ENCODE data around the gene AQP12A.
"Not testable (repeated sequence)": the region's sequence is repeated elsewhere in the genome, so short reads cannot be mapped to it uniquely, and the experiment has no call there.

AQP12A gene

GRCh38 chr2:240647503-240648154 is 44.0 kb upstream of the AQP12A start:
- H3K4me3 ChIP-seq (ENCODE audit: low read length), result no peak overlapping the region
- H3K4me1 ChIP-seq (ENCODE audit: insufficient read depth, low read length), result no peaks in the 10 kb centered on the region
- H3K36me3 ChIP-seq (ENCODE audit: insufficient read depth, low read length), result no peaks in the 10 kb centered on the region
- peaks cover 37% of the 10 kb centered on the region for H3K27me3 ChIP-seq (ENCODE audit: insufficient read depth, low read length)
- peaks cover 7% of the 10 kb centered on the region for H3K9me3 ChIP-seq (ENCODE audit: low read length)
- H2AFZ ChIP-seq (ENCODE audit: low read depth, low read length), result no peak overlapping the region

GRCh38 chr2:240648155-240648649 is 43.5 kb upstream of the AQP12A start:
- Histone ChIP-seq H3K36me3 (ENCODE audit: insufficient read depth, low read length) (no peaks in the 10 kb centered on the region), H3K27me3 (ENCODE audit: insufficient read depth, low read length) (peaks cover 37% of the 10 kb centered on the region), H3K4me3 (ENCODE audit: low read length) (no peak overlapping the region), H2AFZ (ENCODE audit: low read depth, low read length) (no peak overlapping the region), H3K9me3 (ENCODE audit: low read length) (peaks cover 7% of the 10 kb centered on the region), H3K4me1 (ENCODE audit: insufficient read depth, low read length) (no peaks in the 10 kb centered on the region)

- peaks cover 7% of the 10 kb centered on the region for H3K9me3 ChIP-seq (ENCODE audit: low read length)
- H3K36me3 ChIP-seq (ENCODE audit: insufficient read depth, low read length), result no peaks in the 10 kb centered on the region
- H3K27me3 ChIP-seq (ENCODE audit: insufficient read depth, low read length), result peaks cover 37% of the 10 kb centered on the region
- no peak overlapping the region for H3K4me3 ChIP-seq (ENCODE audit: low read length)
- H2AFZ ChIP-seq (ENCODE audit: low read depth, low read length), result no peak overlapping the region
- H3K4me1 ChIP-seq (ENCODE audit: insufficient read depth, low read length), result no peaks in the 10 kb centered on the region
Observed at GRCh38 chr2:240648650-240649275, 42.9 kb upstream of the AQP12A start.

- Histone ChIP-seq H2AFZ (ENCODE audit: low read depth, low read length) (no peak overlapping the region), H3K4me1 (ENCODE audit: insufficient read depth, low read length) (no peaks in the 10 kb centered on the region), H3K36me3 (ENCODE audit: insufficient read depth, low read length) (no peaks in the 10 kb centered on the region), H3K9me3 (ENCODE audit: low read length) (peaks cover 7% of the 10 kb centered on the region), H3K27me3 (ENCODE audit: insufficient read depth, low read length) (peaks cover 37% of the 10 kb centered on the region), H3K4me3 (ENCODE audit: low read length) (no peak overlapping the region)
Observed at GRCh38 chr2:240649331-240649730, 42.3 kb upstream of the AQP12A start.

- Histone ChIP-seq H3K4me3 (ENCODE audit: low read length) (no peak overlapping the region), H3K9me3 (ENCODE audit: low read length) (peaks cover 4% of the 10 kb centered on the region), H3K36me3 (ENCODE audit: insufficient read depth, low read length) (no peaks in the 10 kb centered on the region), H3K4me1 (ENCODE audit: insufficient read depth, low read length) (no peaks in the 10 kb centered on the region), H3K27me3 (ENCODE audit: insufficient read depth, low read length) (peaks cover 37% of the 10 kb centered on the region), H2AFZ (ENCODE audit: low read depth, low read length) (no peak overlapping the region)
Observed at GRCh38 chr2:240650254-240650965, 41.3 kb upstream of the AQP12A start.

GRCh38 chr2:240651185-240651584 is 40.5 kb upstream of the AQP12A start:
- peaks cover 34% of the 10 kb centered on the region for H3K27me3 ChIP-seq (ENCODE audit: insufficient read depth, low read length)
- no peaks in the 10 kb centered on the region for H3K4me1 ChIP-seq (ENCODE audit: insufficient read depth, low read length)
- H3K36me3 ChIP-seq (ENCODE audit: insufficient read depth, low read length), result no peaks in the 10 kb centered on the region
- H3K4me3 ChIP-seq (ENCODE audit: low read length), result no peak overlapping the region
- H2AFZ ChIP-seq (ENCODE audit: low read depth, low read length), result no peak overlapping the region
- peaks cover 4% of the 10 kb centered on the region for H3K9me3 ChIP-seq (ENCODE audit: low read length)

GRCh38 chr2:240655931-240656886 is 35.5 kb upstream of the AQP12A start:
- H3K9me3 ChIP-seq (ENCODE audit: low read length), result peaks cover 3% of the 10 kb centered on the region
- H3K4me3 ChIP-seq (ENCODE audit: low read length), result no peak overlapping the region
- no peak overlapping the region for H2AFZ ChIP-seq (ENCODE audit: low read depth, low read length)
- peaks cover 3% of the 10 kb centered on the region for H3K27me3 ChIP-seq (ENCODE audit: insufficient read depth, low read length)
- H3K4me1 ChIP-seq (ENCODE audit: insufficient read depth, low read length), result no peaks in the 10 kb centered on the region
- H3K36me3 ChIP-seq (ENCODE audit: insufficient read depth, low read length), result no peaks in the 10 kb centered on the region

- H3K27me3 ChIP-seq (ENCODE audit: insufficient read depth, low read length); H3K9me3 ChIP-seq (ENCODE audit: low read length); H3K4me1 ChIP-seq (ENCODE audit: insufficient read depth, low read length); H3K4me3 ChIP-seq (ENCODE audit: low read length); H3K36me3 ChIP-seq (ENCODE audit: insufficient read depth, low read length); H2AFZ ChIP-seq (ENCODE audit: low read depth, low read length): not testable (repeated sequence)
Observed at GRCh38 chr2:240659883-240660282, 31.8 kb upstream of the AQP12A start.

- H3K4me3 ChIP-seq (ENCODE audit: low read length), result no peak overlapping the region
- no peak overlapping the region for H2AFZ ChIP-seq (ENCODE audit: low read depth, low read length)
- H3K36me3 ChIP-seq (ENCODE audit: insufficient read depth, low read length), result no peaks in the 10 kb centered on the region
- no peaks in the 10 kb centered on the region for H3K9me3 ChIP-seq (ENCODE audit: low read length)
- H3K4me1 ChIP-seq (ENCODE audit: insufficient read depth, low read length), result no peaks in the 10 kb centered on the region
- peaks cover 2% of the 10 kb centered on the region for H3K27me3 ChIP-seq (ENCODE audit: insufficient read depth, low read length)
Observed at GRCh38 chr2:240662681-240663080, 29.0 kb upstream of the AQP12A start.

GRCh38 chr2:240663546-240664190 is 28.0 kb upstream of the AQP12A start:
- H3K4me1 ChIP-seq (ENCODE audit: insufficient read depth, low read length), result no peaks in the 10 kb centered on the region
- no peaks in the 10 kb centered on the region for H3K36me3 ChIP-seq (ENCODE audit: insufficient read depth, low read length)
- no peak overlapping the region for H3K4me3 ChIP-seq (ENCODE audit: low read length)
- no peaks in the 10 kb centered on the region for H3K9me3 ChIP-seq (ENCODE audit: low read length)
- H2AFZ ChIP-seq (ENCODE audit: low read depth, low read length), result no peak overlapping the region
- H3K27me3 ChIP-seq (ENCODE audit: insufficient read depth, low read length), result peaks cover 2% of the 10 kb centered on the region

- Histone ChIP-seq H3K36me3 (ENCODE audit: insufficient read depth, low read length) (no peaks in the 10 kb centered on the region), H3K9me3 (ENCODE audit: low read length) (no peaks in the 10 kb centered on the region)
Observed at GRCh38 chr2:240664622-240665021, 27.0 kb upstream of the AQP12A start.

GRCh38 chr2:240670402-240670801 is 21.3 kb upstream of the AQP12A start:
- H3K4me1 ChIP-seq (ENCODE audit: insufficient read depth, low read length), result peaks cover 3% of the 10 kb centered on the region
- H2AFZ ChIP-seq (ENCODE audit: low read depth, low read length), result no peak overlapping the region
- H3K27me3 ChIP-seq (ENCODE audit: insufficient read depth, low read length), result peaks cover 12% of the 10 kb centered on the region
- no peaks in the 10 kb centered on the region for H3K9me3 ChIP-seq (ENCODE audit: low read length)
- no peaks in the 10 kb centered on the region for H3K36me3 ChIP-seq (ENCODE audit: insufficient read depth, low read length)
- no peak overlapping the region for H3K4me3 ChIP-seq (ENCODE audit: low read length)

More at GRCh38 chr2:240664622-240665021, 27.0 kb upstream of the AQP12A start:
- Histone ChIP-seq H3K4me3 (ENCODE audit: low read length) (no peak overlapping the region), H3K4me1 (ENCODE audit: insufficient read depth, low read length) (no peaks in the 10 kb centered on the region), H3K27me3 (ENCODE audit: insufficient read depth, low read length) (peaks cover 2% of the 10 kb centered on the region), H2AFZ (ENCODE audit: low read depth, low read length) (no peak overlapping the region)
